ENCODE results near the gene SFXN5.

DNA sequence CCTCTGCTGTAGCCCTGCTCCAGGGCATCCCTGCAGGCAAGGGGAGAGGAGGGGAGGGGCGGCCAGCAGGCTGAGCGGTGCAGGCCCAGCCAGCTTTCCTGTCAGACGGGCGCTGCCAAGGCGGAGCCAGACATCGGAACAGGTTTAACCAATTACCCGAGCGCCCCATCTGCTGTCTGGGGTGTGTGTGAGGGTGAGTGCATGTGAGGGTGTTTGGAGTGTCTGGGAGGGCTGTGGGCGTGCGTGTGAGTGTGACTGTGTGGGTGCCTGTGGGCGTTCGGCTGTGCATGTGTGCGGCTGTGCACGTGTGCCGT, 134.2 kb downstream of the SFXN5 start:
- TF ChIP-seq, protein P1, sequence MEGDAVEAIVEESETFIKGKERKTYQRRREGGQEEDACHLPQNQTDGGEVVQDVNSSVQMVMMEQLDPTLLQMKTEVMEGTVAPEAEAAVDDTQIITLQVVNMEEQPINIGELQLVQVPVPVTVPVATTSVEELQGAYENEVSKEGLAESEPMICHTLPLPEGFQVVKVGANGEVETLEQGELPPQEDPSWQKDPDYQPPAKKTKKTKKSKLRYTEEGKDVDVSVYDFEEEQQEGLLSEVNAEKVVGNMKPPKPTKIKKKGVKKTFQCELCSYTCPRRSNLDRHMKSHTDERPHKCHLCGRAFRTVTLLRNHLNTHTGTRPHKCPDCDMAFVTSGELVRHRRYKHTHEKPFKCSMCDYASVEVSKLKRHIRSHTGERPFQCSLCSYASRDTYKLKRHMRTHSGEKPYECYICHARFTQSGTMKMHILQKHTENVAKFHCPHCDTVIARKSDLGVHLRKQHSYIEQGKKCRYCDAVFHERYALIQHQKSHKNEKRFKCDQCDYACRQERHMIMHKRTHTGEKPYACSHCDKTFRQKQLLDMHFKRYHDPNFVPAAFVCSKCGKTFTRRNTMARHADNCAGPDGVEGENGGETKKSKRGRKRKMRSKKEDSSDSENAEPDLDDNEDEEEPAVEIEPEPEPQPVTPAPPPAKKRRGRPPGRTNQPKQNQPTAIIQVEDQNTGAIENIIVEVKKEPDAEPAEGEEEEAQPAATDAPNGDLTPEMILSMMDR (conservative IDR thresholded peaks at IDR 0.05 in 1 of 2, IDR thresholded peaks at IDR 0.05 in 1 of 2; ENCODE audit: extremely low read depth in 1 of 2, insufficient read depth in 1 of 2, low read depth in 1 of 2, low read length in 2 of 2), result no peak
- TF ChIP-seq EZH2 (IDR thresholded peaks at IDR 0.05; ENCODE audit: borderline replicate concordance, low read length), result no peak
